NK-92 (cell line): Measurements from ENCODE around the gene GPR162.
A peak's percentile ranks its signal among the peaks of the same experiment; 100 is the strongest.
"Not testable (repeated sequence)": the region's sequence is repeated elsewhere in the genome, so short reads cannot be mapped to it uniquely, and the experiment has no call there.

ENCODE experiments used
- DNase-seq: peaks from one replicate; lab custom pipeline; 2025; ENCODE audit not compliant: unreplicated experiment; lab: John Stamatoyannopoulos, UW

GPR162 gene

GRCh38 chr12:6852651-6853354 lies 31.2 kb downstream of the GPR162 start:
- no peak for DNase-seq

- DNase-seq: no peak
These were observed 32.0 kb downstream of the GPR162 start for GRCh38 chr12:6853626-6854025.

GRCh38 chr12:6854036-6854435 lies 32.4 kb downstream of the GPR162 start:
- no peak for DNase-seq

- DNase-seq: no peak
These were observed 33.7 kb downstream of the GPR162 start for GRCh38 chr12:6855322-6855721.

- no peak for DNase-seq
These were observed 37.2 kb downstream of the GPR162 start for GRCh38 chr12:6858799-6859198.

GRCh38 chr12:6860116-6860515 lies 38.5 kb downstream of the GPR162 start:
- DNase-seq: no peak

- DNase-seq: no peak
These were observed 39.3 kb downstream of the GPR162 start for GRCh38 chr12:6860942-6861341.

- DNase-seq: no peak
These were observed 39.8 kb downstream of the GPR162 start for GRCh38 chr12:6861391-6861790.

- DNase-seq: no peak
These were observed 41.4 kb downstream of the GPR162 start for GRCh38 chr12:6863033-6863432.

- no peak for DNase-seq
These were observed 42.1 kb downstream of the GPR162 start for GRCh38 chr12:6863586-6864321.

- not testable (repeated sequence) for DNase-seq
These were observed 43.7 kb downstream of the GPR162 start for GRCh38 chr12:6865307-6865706.

- no peak for DNase-seq
These were observed 44.7 kb downstream of the GPR162 start for GRCh38 chr12:6866163-6866919.

- DNase-seq: no peak
These were observed 45.3 kb downstream of the GPR162 start for GRCh38 chr12:6866920-6867412.

GRCh38 chr12:6867413-6868210 lies 46.0 kb downstream of the GPR162 start, which contains the start of gene TPI1:
TSS of gene TPI1 (plus strand) at chr12:6867531. CDS start at chr12:6867567, 36 bp downstream.
- peak; percentile 14 for DNase-seq

- DNase-seq: no peak
These were observed 46.8 kb downstream of the GPR162 start for GRCh38 chr12:6868211-6869048.

- no peak for DNase-seq
These were observed 47.7 kb downstream of the GPR162 start for GRCh38 chr12:6869049-6870021.

GRCh38 chr12:6870304-6870703 lies 48.7 kb downstream of the GPR162 start:
- not testable (repeated sequence) for DNase-seq

- DNase-seq: no peak
These were observed 49.7 kb downstream of the GPR162 start for GRCh38 chr12:6871052-6871957.
